NOMO-1 (cell line): ENCODE measurements around the gene CIC.
"Not testable (repeated sequence)": the region's sequence is repeated elsewhere in the genome, so short reads cannot be mapped to it uniquely, and the experiment has no call there.

Experiments
- DNase-seq, 2 experiments: peaks; one replicate each; lab custom pipeline; 2025; ENCODE audit not compliant: unreplicated experiment in 2 of 2; lab: John Stamatoyannopoulos, UW

The CIC gene

DNA sequence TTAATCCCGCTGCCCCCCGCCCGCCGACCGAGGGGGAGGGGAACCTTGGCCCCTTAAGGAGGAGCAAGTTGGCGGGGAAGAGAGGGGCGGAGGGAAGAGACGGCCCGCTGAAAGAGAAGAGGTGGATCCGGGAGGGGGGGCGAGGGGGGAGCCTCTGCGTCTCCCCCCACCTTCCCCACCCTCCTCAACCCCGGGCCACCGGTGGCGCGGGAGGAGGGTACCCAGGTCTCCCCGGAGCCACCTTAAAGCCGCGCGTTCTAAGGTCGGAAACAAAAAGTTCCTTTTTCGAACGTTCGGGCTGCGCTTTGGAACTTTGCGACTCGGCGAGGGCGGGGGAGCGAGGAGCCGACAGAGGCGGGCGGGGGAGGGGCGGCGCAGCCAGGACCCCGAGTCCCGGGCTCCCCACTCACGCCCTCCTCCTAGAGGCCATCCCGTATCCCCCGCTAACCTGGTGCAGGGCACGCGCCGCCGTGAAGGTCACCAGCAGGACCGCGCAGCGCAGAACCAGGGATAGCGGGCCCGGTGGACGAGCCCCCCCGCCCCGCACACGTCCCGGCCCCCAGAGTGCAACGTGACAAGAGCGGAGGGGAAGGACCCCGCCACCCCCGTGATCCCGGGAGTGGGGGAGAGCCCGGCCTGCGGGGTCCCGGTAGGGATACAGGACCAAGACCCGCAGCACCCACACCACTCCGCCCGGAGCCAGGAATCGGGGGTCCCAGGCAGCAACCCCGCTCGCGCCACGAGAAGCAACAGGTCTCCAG, 14.8 kb upstream of the CIC start:
- DNase-seq: peak; percentile 74

DNA sequence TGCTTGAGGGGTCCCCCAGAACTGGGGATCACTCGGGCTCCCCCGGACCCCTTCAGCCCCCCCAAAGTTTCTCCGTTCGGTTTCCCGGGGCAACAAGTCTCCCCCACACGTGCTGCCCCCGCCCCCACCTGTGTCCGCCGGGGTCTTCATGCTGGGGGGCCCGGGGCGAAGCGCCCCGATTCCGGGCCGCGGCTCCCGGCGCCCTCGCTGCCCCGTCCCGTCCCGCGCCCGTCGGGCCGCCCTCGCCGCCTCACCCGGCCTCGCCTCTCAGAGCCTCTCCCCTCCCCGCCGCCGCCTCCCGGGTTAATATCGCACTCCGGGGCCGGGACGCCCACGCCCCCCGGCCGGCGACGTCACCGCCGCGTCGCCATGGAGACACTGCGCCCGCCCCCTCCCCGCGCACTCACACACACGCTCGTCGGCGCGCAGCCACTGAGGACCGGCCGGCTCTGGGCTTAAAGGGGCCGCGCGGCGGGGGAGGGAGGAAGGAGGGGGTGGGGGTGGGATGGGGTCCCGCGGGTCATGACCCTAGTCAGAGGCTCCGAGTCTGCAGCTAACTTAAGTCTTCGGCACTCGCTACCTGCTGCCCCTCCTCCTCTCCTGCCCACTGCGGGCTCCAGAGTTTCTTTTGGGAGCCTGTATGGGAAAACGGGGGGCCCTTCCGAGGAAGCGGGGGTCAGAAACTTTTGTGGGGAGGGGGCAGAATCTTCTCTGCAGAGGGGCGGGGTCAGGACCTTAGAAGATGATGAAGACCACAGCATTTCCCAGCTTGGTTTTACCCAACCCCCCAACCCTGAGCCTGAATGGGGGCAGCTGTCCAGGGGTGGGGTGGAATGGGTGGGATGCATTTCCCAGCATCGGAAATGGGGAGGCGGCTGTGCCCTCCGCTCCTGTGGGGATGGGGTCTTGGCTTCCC, 13.9 kb upstream of the CIC start, which contains the start of gene ERF:
ERF (minus strand) TSS at position 279 of the 916 bp plus-strand sequence; CDS start at position 150, 129 bp downstream.
- peak; percentile 70 to 88 for DNase-seq

- DNase-seq: peak in 1 of 2 experiments; percentile 21
Observed at GRCh38 chr19:42255766-42256745, 13.0 kb upstream of the CIC start.

DNA sequence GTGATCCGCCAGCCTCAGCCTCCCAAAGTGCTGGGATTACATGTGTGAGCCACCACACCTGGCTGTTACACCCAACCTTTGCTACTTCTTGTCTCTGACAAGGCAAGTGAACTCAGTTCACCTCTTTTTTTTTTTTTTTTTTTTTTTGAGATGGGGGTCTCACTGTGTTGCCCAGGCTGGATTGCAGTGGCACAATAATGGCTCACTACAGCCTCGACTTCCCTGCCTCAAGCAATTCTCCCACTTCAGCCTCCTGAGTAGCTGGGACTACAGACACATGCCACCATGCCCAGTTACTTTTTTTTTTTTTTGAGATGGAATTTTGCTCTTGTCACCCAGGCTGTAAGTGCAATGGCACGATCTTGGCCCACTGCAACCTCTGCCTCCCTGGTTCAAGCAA, 11.2 kb upstream of the CIC start:
- DNase-seq: not testable (repeated sequence)

DNA sequence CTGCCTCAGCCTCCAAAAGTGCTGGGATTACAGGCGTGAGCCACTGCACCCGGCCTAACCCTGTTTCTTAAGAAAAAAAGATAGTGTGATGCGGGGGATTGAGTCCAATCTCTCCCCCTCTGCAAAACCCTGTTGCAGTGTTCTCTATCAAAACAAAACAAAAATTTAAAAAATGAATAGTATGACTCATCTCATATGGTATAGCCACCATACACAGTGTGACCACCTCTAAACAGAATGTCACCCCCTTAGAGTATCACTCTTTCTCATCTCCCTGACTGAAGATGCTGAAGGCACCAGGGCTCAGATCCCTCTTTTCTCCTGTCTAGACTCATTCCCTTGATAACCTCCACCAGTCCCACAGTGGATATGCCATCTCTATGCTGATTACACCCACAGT, 7.3 kb upstream of the CIC start:
- no peak for DNase-seq

GRCh38 chr19:42266105-42266504, 2.9 kb upstream of the CIC start:
- DNase-seq: not testable (repeated sequence)

GRCh38 chr19:42266928-42267603, 2.0 kb upstream of the CIC start:
- not testable (repeated sequence) for DNase-seq

DNA sequence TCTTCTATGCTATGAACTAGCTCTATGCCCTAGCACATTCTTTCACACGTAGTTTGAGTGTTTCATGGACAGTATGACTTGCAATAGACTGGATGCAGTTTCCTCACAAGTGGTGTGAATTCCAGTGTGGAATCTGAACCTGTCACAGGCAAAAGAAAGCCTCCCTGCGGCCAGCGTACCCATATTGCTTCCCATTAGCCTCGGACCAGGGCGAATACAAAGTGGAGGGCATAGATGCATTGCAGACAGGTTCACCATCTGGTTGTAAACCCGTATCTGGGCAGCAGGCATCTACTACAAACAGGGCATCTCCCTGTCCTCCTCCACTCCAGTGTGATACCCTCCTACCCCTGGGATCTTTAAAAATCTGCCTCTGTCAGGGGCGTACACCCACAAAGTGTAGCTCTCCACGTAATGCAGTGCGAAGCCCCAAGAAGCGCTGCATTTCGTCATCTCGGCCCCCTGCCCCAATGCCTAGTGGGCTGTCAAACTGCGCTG, 1.4 kb upstream of the CIC start:
- DNase-seq: no peak

DNA sequence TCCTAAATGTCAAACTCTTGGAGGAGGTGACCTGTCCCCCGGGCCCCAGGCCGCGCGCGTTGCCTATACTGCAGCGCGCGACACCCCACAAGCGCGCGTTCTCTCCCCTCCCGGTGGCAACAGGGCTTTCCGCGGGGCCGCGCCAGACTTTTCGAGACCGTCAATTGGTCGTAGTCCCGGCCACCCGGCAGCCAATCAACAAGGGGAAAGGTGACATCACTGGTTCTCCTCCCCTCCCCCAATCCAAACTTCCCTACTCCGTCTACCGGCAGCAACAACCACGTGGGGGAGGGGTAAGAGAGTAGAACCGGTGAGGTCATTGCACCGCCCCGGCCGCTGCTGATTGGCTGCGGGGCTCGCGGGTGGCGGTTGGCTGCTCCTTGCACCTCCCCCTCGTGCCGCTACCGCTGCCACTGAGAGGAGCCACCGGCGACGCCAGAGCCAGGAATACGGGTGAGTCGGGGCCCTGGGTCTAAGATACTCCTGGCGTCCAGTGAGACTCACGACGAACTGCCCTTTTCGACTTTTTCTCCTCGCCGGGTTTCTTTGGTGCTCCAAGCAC, 829 bp upstream of the CIC start:
- peak; percentile 100 for DNase-seq

GRCh38 chr19:42269478-42270345, 660 bp downstream of the CIC start:
- no peak for DNase-seq

GRCh38 chr19:42270346-42271044, 1.4 kb downstream of the CIC start:
- peak; percentile 65 to 69 for DNase-seq

DNA sequence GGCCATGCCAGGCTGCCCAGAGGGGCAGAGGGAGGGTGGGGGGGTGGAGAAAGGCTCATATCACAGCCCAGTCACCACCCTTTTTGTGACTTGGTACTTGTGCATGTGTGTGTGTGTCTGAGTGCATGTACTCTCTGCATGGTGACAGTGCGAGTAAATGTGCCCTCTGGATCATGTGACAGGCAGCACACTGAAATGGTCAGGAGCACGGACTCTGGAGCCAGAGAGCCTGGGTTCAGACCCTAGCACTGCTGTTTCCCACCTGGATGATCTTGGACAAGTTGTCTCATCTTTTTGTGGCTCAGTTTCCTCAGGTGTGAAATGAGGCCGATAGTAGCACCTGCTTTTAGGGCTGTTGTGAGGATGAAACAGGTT, 2.0 kb downstream of the CIC start:
- DNase-seq: no peak

DNA sequence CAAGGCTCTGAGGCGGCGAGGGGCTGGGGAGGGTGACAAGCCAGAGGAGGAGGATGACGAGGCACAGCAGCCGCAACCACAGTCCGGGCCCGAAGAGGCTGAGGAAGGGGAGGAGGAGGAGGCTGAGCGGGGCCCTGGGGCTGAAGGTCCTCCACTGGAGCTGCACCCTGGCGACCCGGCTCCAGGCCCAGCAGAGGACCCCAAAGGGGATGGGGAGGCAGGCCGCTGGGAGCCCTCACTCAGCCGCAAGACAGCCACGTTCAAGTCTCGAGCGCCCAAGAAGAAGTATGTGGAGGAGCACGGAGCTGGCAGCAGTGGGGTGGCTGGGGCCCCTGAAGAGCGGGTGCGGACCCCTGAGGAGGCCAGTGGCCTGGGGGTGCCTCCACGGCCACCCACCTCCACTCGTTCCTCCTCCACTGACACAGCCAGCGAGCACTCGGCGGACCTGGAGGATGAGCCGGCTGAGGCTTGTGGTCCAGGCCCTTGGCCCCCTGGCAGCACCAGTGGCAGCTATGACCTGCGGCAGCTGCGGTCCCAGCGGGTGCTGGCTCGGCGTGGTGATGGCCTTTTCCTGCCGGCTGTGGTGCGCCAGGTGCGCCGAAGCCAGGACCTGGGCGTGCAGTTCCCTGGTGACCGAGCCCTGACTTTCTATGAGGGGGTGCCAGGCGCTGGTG, 2.9 kb downstream of the CIC start:
- DNase-seq: no peak

GRCh38 chr19:42272535-42272897, 3.5 kb downstream of the CIC start:
- no peak for DNase-seq

DNA sequence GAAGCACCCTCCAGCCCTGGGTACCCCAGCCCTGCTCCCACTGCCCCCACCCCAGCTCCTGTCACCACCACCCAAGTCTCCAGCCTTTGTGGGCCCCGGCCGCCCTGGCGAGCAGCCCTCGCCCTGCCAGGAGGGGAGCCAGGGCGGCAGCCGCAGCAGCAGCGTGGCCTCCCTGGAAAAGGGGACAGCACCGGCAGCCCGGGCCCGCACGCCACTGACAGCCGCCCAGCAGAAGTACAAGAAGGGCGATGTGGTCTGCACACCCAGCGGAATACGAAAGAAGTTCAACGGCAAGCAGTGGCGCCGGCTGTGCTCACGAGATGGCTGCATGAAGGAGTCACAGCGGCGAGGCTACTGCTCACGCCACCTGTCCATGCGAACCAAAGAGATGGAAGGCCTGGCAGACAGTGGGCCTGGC, 3.9 kb downstream of the CIC start:
- no peak for DNase-seq

DNA sequence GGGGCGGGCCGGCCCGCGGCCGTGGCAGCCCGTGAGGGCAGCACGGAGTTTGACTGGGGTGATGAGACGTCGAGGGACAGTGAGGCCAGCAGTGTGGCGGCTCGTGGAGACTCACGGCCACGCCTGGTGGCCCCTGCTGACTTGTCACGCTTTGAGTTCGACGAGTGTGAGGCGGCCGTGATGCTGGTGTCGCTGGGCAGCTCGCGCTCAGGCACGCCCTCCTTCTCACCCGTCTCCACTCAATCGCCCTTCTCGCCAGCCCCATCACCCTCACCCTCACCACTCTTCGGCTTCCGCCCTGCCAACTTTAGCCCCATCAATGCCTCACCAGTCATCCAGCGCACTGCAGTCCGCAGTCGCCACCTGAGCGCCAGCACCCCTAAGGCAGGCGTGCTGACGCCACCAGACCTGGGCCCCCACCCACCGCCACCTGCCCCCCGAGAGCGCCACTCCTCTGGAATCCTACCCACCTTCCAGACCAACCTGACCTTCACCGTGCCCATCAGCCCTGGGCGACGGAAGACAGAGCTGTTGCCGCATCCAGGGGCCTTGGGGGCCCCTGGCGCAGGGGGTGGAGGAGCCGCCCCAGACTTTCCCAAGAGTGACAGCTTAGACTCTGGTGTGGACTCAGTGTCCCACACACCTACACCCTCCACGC, 4.5 kb downstream of the CIC start:
- DNase-seq: no peak
